Measurements from ENCODE around the gene PARD3B. TPM values are rescaled to one million over a fixed set of nuclear protein-coding genes. Genes with fewer than 3 reads are reported as not detected.

The PARD3B gene
- total RNA-seq, 1 experiment from 2014 or later = 7.6 TPM

DNA sequence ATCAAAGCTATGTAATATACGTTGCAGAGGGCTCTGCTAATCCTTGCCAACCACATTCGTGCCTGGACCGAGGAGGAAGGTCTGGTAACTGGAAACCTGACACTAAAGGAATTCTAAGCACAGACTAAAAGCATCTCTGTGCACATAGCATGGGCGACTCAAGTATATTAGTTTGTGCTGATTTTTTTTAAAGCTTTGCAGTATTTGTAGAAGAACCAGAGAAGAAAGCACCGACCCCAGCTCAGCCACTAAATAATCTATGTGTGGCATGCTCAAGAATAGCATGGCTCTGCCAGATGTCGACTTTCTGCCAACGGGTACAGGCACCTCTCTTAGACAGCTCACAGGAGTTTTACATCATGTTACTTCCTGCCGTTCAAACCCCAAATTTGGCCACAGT is 1063.8 kb downstream of the PARD3B start:
- intact Hi-C loops (cut with micrococcal nuclease; ENCODE audit: unreplicated experiment) = no loop called here
- H3K27ac ChIP-seq (ENCODE audit: low read depth, low read length, poor library complexity, severe bottlenecking) = no peak overlapping the region
- no TSS peak for BruUV-seq (replicated peaks)
- CTCF ChIA-PET = no interaction called here
- no peaks in the 10 kb centered on the region for H3K36me3 ChIP-seq (ENCODE audit: insufficient read depth, low read length, poor library complexity, severe bottlenecking)
- no peaks in the 10 kb centered on the region for H3K4me1 ChIP-seq (ENCODE audit: insufficient read depth, low read length, poor library complexity, severe bottlenecking)
- no peak overlapping the region for H3K4me3 ChIP-seq (ENCODE audit: low read depth, low read length, poor library complexity, severe bottlenecking)
- no peaks in the 10 kb centered on the region for H3K27me3 ChIP-seq (replicated peaks; ENCODE audit: insufficient read depth, low read depth, low read length, poor library complexity)
- POLR2A ChIA-PET (ENCODE audit: low non-redundant PET) = no interaction called here
- no peaks in the 10 kb centered on the region for H3K9me3 ChIP-seq (ENCODE audit: low read depth, low read length, poor library complexity, severe bottlenecking)
- DNase-seq (ENCODE audit: low spot score) = no peak
- no peak for TF ChIP-seq EZH2 (IDR thresholded peaks at IDR 0.05; ENCODE audit: borderline replicate concordance, low read depth, low read length, poor library complexity, severe bottlenecking)
- TF ChIP-seq, protein P1, sequence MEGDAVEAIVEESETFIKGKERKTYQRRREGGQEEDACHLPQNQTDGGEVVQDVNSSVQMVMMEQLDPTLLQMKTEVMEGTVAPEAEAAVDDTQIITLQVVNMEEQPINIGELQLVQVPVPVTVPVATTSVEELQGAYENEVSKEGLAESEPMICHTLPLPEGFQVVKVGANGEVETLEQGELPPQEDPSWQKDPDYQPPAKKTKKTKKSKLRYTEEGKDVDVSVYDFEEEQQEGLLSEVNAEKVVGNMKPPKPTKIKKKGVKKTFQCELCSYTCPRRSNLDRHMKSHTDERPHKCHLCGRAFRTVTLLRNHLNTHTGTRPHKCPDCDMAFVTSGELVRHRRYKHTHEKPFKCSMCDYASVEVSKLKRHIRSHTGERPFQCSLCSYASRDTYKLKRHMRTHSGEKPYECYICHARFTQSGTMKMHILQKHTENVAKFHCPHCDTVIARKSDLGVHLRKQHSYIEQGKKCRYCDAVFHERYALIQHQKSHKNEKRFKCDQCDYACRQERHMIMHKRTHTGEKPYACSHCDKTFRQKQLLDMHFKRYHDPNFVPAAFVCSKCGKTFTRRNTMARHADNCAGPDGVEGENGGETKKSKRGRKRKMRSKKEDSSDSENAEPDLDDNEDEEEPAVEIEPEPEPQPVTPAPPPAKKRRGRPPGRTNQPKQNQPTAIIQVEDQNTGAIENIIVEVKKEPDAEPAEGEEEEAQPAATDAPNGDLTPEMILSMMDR (conservative IDR thresholded peaks at IDR 0.05; ENCODE audit: low read depth, low read length) = no peak

DNA sequence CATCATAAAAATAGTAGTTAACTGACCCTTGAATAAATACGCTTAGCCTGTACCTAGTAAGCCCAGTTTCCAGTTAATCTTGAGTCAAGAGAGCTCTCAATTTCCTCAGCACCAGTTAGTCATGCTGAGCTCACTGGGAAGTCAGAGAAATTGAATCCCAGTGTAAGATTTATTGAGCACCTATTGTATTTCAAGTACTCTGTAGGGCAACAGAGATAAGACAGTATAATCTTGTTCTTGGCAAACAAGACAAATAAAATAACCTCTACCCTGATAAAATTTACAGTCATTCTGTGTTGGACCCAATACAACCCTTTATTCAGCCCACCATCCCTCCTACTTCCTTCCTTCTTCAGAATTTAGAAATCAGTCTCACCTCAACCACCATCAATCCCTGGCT is 1065.2 kb downstream of the PARD3B start:
- DNase-seq (ENCODE audit: low spot score) = no peak
- ChIA-PET CTCF (no interaction called here), POLR2A (ENCODE audit: low non-redundant PET) (no interaction called here)
- H3K36me3 ChIP-seq (ENCODE audit: insufficient read depth, low read length, poor library complexity, severe bottlenecking) = no peaks in the 10 kb centered on the region
- H3K4me1 ChIP-seq (ENCODE audit: insufficient read depth, low read length, poor library complexity, severe bottlenecking) = no peaks in the 10 kb centered on the region
- H3K27me3 ChIP-seq (replicated peaks; ENCODE audit: insufficient read depth, low read depth, low read length, poor library complexity) = no peaks in the 10 kb centered on the region
- BruUV-seq (replicated peaks) = no TSS peak
- intact Hi-C loops (cut with micrococcal nuclease; ENCODE audit: unreplicated experiment) = no loop called here
- no peak overlapping the region for H3K4me3 ChIP-seq (ENCODE audit: low read depth, low read length, poor library complexity, severe bottlenecking)
- H3K27ac ChIP-seq (ENCODE audit: low read depth, low read length, poor library complexity, severe bottlenecking) = no peak overlapping the region
- H3K9me3 ChIP-seq (ENCODE audit: low read depth, low read length, poor library complexity, severe bottlenecking) = no peaks in the 10 kb centered on the region
- no peak for TF ChIP-seq EZH2 (IDR thresholded peaks at IDR 0.05; ENCODE audit: borderline replicate concordance, low read depth, low read length, poor library complexity, severe bottlenecking)
- TF ChIP-seq, protein P1 (conservative IDR thresholded peaks at IDR 0.05; ENCODE audit: low read depth, low read length) = no peak

DNA sequence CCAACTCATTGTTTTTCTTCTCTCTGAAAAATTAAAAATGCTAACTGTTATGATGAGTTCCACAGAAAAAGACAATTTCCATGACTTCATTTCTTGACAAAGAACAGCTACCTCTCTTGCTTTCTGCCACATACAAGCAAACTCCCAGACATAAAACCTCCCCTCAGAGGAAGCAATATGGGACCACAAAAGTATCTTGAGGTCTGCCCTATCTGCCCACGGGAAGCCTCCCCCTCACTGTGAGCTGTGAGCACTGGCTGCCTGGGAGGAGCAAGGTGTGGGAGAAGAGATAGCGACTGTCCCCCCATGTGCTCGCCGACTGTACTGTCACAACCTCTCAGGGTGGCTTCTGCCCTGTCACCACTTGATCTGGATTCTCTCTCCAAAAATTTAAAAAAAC is 1067.4 kb downstream of the PARD3B start:
- no peak for TF ChIP-seq EZH2 (IDR thresholded peaks at IDR 0.05; ENCODE audit: borderline replicate concordance, low read depth, low read length, poor library complexity, severe bottlenecking)
- TF ChIP-seq, protein P1 (conservative IDR thresholded peaks at IDR 0.05; ENCODE audit: low read depth, low read length) = no peak
- no peak for DNase-seq (ENCODE audit: low spot score)
- no peaks in the 10 kb centered on the region for H3K4me1 ChIP-seq (ENCODE audit: insufficient read depth, low read length, poor library complexity, severe bottlenecking)
- no peaks in the 10 kb centered on the region for H3K9me3 ChIP-seq (ENCODE audit: low read depth, low read length, poor library complexity, severe bottlenecking)
- intact Hi-C loops (cut with micrococcal nuclease; ENCODE audit: unreplicated experiment) = no loop called here
- CTCF ChIA-PET = no interaction called here
- POLR2A ChIA-PET (ENCODE audit: low non-redundant PET) = no interaction called here
- H3K27ac ChIP-seq (ENCODE audit: low read depth, low read length, poor library complexity, severe bottlenecking) = no peak overlapping the region
- H3K36me3 ChIP-seq (ENCODE audit: insufficient read depth, low read length, poor library complexity, severe bottlenecking) = no peaks in the 10 kb centered on the region
- no peaks in the 10 kb centered on the region for H3K27me3 ChIP-seq (replicated peaks; ENCODE audit: insufficient read depth, low read depth, low read length, poor library complexity)
- H3K4me3 ChIP-seq (ENCODE audit: low read depth, low read length, poor library complexity, severe bottlenecking) = no peak overlapping the region
- no TSS peak for BruUV-seq (replicated peaks)

All from A673 (cell line).